Keratinocyte (primary cell): ENCODE data around the gene SPOCK1.

Experiments used
- CTCF ChIP-seq, 3 experiments: IDR thresholded peaks in 1 of 3; conservative IDR thresholded peaks in 1 of 3; optimal IDR thresholded peaks in 1 of 3; 2 replicates in 2 of 3; 3 replicates in 1 of 3; pipeline versions ENCODE3 to v1.5.1; 2011; ENCODE audit warnings: low read length in 3 of 3, mild to moderate bottlenecking in 3 of 3, moderate library complexity in 2 of 3, control low read depth in 1 of 3, inconsistent platforms in 1 of 3; ENCODE audit not compliant: insufficient read depth in 2 of 3; ENCODE audit errors: extremely low read depth in 1 of 3
- EZH2 ChIP-seq: IDR thresholded peaks from one replicate; pipeline ENCODE4 v1.6.1; 2012; ENCODE audit warnings: inconsistent platforms, mild to moderate bottlenecking, low read length, moderate library complexity

- no peak for TF ChIP-seq CTCF (optimal IDR thresholded peaks at IDR 0.05 in 1 of 3, IDR thresholded peaks at IDR 0.05 in 1 of 3, conservative IDR thresholded peaks at IDR 0.05 in 1 of 3; ENCODE audit: extremely low read depth in 1 of 3, insufficient read depth in 2 of 3, low read length in 3 of 3)
- TF ChIP-seq EZH2, result no peak
Observed at GRCh38 chr5:137446615-137447014, 52.5 kb downstream of the SPOCK1 start.
